DMS79 treated with DMSO at 0.1 percent for 48 hours (cell line): ENCODE results near the gene TMEM273.

Experiments used
- DNase-seq: peaks from one replicate; lab custom pipeline; 2025; lab: John Stamatoyannopoulos, UW

Gene TMEM273

GRCh38 chr10:49187950-49188761 lies at the start of gene TMEM273:
Gene TMEM273, minus strand, starts transcription at chr10:49188391. Its CDS starts 55 bp downstream, at chr10:49188336.
- no peak for DNase-seq

GRCh38 chr10:49237985-49238384 lies 49.8 kb upstream of the TMEM273 start:
- no peak for DNase-seq

- no peak for DNase-seq
These were observed 47.2 kb upstream of the TMEM273 start for GRCh38 chr10:49235392-49235791.

- no peak for DNase-seq
These were observed 43.1 kb upstream of the TMEM273 start for GRCh38 chr10:49231086-49231820.

- DNase-seq, result peak; percentile 62
These were observed 41.8 kb upstream of the TMEM273 start for GRCh38 chr10:49230004-49230403.

GRCh38 chr10:49228677-49229076 lies 40.5 kb upstream of the TMEM273 start:
- no peak for DNase-seq

- no peak for DNase-seq
These were observed 39.2 kb upstream of the TMEM273 start for GRCh38 chr10:49227406-49227805.

GRCh38 chr10:49226594-49226993 lies 38.4 kb upstream of the TMEM273 start:
- no peak for DNase-seq

GRCh38 chr10:49225218-49225876 lies 37.2 kb upstream of the TMEM273 start:
- DNase-seq, result no peak

GRCh38 chr10:49223205-49223604 lies 35.0 kb upstream of the TMEM273 start:
- no peak for DNase-seq

GRCh38 chr10:49222170-49222569 lies 34.0 kb upstream of the TMEM273 start:
- DNase-seq, result no peak

GRCh38 chr10:49220679-49221078 lies 32.5 kb upstream of the TMEM273 start:
- DNase-seq, result no peak

- no peak for DNase-seq
These were observed 31.8 kb upstream of the TMEM273 start for GRCh38 chr10:49220031-49220430.

- DNase-seq, result no peak
These were observed 31.1 kb upstream of the TMEM273 start for GRCh38 chr10:49219248-49219647.

- DNase-seq, result no peak
These were observed 30.3 kb upstream of the TMEM273 start for GRCh38 chr10:49218480-49218879.

GRCh38 chr10:49217645-49218044 lies 29.5 kb upstream of the TMEM273 start:
- DNase-seq, result no peak

- no peak for DNase-seq
These were observed 25.0 kb upstream of the TMEM273 start for GRCh38 chr10:49213211-49213610.

GRCh38 chr10:49212783-49213182 lies 24.6 kb upstream of the TMEM273 start:
- no peak for DNase-seq

GRCh38 chr10:49212076-49212475 lies 23.9 kb upstream of the TMEM273 start:
- no peak for DNase-seq

GRCh38 chr10:49208996-49209395 lies 20.8 kb upstream of the TMEM273 start:
- no peak for DNase-seq

GRCh38 chr10:49207936-49208487 lies 19.8 kb upstream of the TMEM273 start:
- no peak for DNase-seq

GRCh38 chr10:49207113-49207512 lies 18.9 kb upstream of the TMEM273 start:
- no peak for DNase-seq
